SK-N-MC (cell line): Measurements from ENCODE around the gene FARS2.

ENCODE experiments used
- EZH2 ChIP-seq: fragments of 200-600 bp; sonication (generic); IDR thresholded peaks from one replicate; pipeline ENCODE4 v1.6.1; 2017; ENCODE audit warnings: antibody characterized with exemption
- FOXP2 ChIP-seq: optimal IDR thresholded peaks from 2 replicates; pipeline ENCODE3; 2011; ENCODE audit warnings: mild to moderate bottlenecking, moderate library complexity; ENCODE audit not compliant: insufficient read depth; ENCODE audit errors: extremely low read length, control extremely low read depth
- POLR2AphosphoS5 ChIP-seq: IDR thresholded peaks from 2 replicates; pipeline ENCODE4 v1.6.1; 2012; ENCODE audit warnings: mild to moderate bottlenecking, low read depth, low read length, borderline replicate concordance

GRCh38 chr6:5587648-5588047, 326.3 kb downstream of the FARS2 start:
- TF ChIP-seq POLR2AphosphoS5 (no peak), EZH2 (no peak), FOXP2 (no peak)
